Measurements from ENCODE around the gene PP2D1. TPM values are rescaled to one million over a fixed set of nuclear protein-coding genes. Genes with fewer than 3 reads are reported as not detected.
A peak's percentile ranks its signal among the peaks of the same experiment; 100 is the strongest.

PP2D1 gene
- total and polyA plus RNA-seq, 4 experiments from 2014 or later: 0.40 to 0.46 TPM; not detected in 2

- Histone ChIP-seq H3K36me3 (ENCODE audit: insufficient read depth, low read length) (no peaks in the 10 kb centered on the region), H3K9me3 (ENCODE audit: control insufficient read depth in 1 of 2, low read length in 2 of 2) (no peaks in the 10 kb centered on the region), H3K27me3 (ENCODE audit: insufficient read depth, low read length) (no peaks in the 10 kb centered on the region), H3K27ac (ENCODE audit: low read depth, low read length) (peak overlapping the region; percentile 48), H3K4me1 (ENCODE audit: insufficient read depth, low read length) (peaks cover 79% of the 10 kb centered on the region), H3K4me3 (ENCODE audit: low read length in 2 of 2) (no peak overlapping the region)
- intact Hi-C loops (cut with micrococcal nuclease): loop anchor here (2.0 kb wide), 1 partner anchor 14 kb away; the partner anchor contains the start of gene KAT2B
- ChIA-PET POLR2A (ENCODE audit: partially characterized antibody) (interaction anchor here (1.2 to 5.4 kb wide), 4 partner anchors 12 to 107 kb away, joined by 3 to 35 read pairs (median 9); partner anchors contain the start of gene KAT2B), CTCF (ENCODE audit: partially characterized antibody) (interaction anchor here (1.0 to 4.5 kb wide), 2 partner anchors 13 to 84 kb away, joined by 3 to 36 read pairs; partner anchors contain the start of gene KAT2B)
- Mint-ChIP-seq H3K4me1 (peaks cover 27 to 45% (median 33%) of the 10 kb centered on the region in 4 donors), H3K9me3 (peaks cover 0 to 6% (median 0%) of the 10 kb centered on the region in 8 donors), H3K36me3 (peaks cover 4 to 9% of the 10 kb centered on the region in 2 donors), H3K27ac (no peak overlapping the region), H3K27me3 (no peaks in the 10 kb centered on the region), H3K4me3 (no peak overlapping the region)
- DNase-seq: peak in 1 of 5 donors; percentile 44
Observed at GRCh38 chr3:20055020-20055775, 43.1 kb upstream of the PP2D1 start.

GRCh38 chr3:20054549-20054987 is 42.5 kb upstream of the PP2D1 start:
- DNase-seq: peak; percentile 52 to 93 (median 65)
- Mint-ChIP-seq H3K36me3 (peaks cover 4% of the 10 kb centered on the region in 2 donors), H3K4me3 (no peak overlapping the region), H3K27ac (no peak overlapping the region), H3K9me3 (peaks cover 0 to 3% (median 0%) of the 10 kb centered on the region in 8 donors), H3K27me3 (no peaks in the 10 kb centered on the region), H3K4me1 (peaks cover 25 to 45% (median 31%) of the 10 kb centered on the region in 4 donors)
- no peak overlapping the region for H3K4me3 ChIP-seq (ENCODE audit: low read length in 2 of 2)
- ChIA-PET CTCF (ENCODE audit: partially characterized antibody) (interaction anchor here (1.0 to 4.5 kb wide), 2 partner anchors 12 to 83 kb away, joined by 3 to 36 read pairs; partner anchors contain the start of gene KAT2B), POLR2A (ENCODE audit: partially characterized antibody) (interaction anchor here (1.9 to 5.4 kb wide), 4 partner anchors 11 to 106 kb away, joined by 5 to 35 read pairs (median 9); partner anchors contain the start of gene KAT2B)
- no peaks in the 10 kb centered on the region for H3K9me3 ChIP-seq (ENCODE audit: control insufficient read depth in 1 of 2, low read length in 2 of 2)
- H3K27me3 ChIP-seq (ENCODE audit: insufficient read depth, low read length): no peaks in the 10 kb centered on the region
- H3K36me3 ChIP-seq (ENCODE audit: insufficient read depth, low read length): no peaks in the 10 kb centered on the region
- intact Hi-C loops (cut with micrococcal nuclease): loop anchor here (2.0 kb wide), 1 partner anchor 14 kb away; the partner anchor contains the start of gene KAT2B
- H3K27ac ChIP-seq (ENCODE audit: low read depth, low read length): peak overlapping the region; percentile 48
- H3K4me1 ChIP-seq (ENCODE audit: insufficient read depth, low read length): peaks cover 80% of the 10 kb centered on the region

GRCh38 chr3:20052851-20053250 is 40.8 kb upstream of the PP2D1 start:
- H3K27ac Mint-ChIP-seq: peak overlapping the region in 4 of 7 donors; percentile 41 to 99 (median 70)
- intact Hi-C loops (cut with micrococcal nuclease): no loop called here

GRCh38 chr3:20051123-20051806 is 39.2 kb upstream of the PP2D1 start:
- Histone ChIP-seq H3K27me3 (ENCODE audit: insufficient read depth, low read length) (no peaks in the 10 kb centered on the region), H3K4me3 (ENCODE audit: low read length in 2 of 2) (no peak overlapping the region), H3K36me3 (ENCODE audit: insufficient read depth, low read length) (no peaks in the 10 kb centered on the region), H3K9me3 (ENCODE audit: control insufficient read depth in 1 of 2, low read length in 2 of 2) (no peaks in the 10 kb centered on the region), H3K4me1 (ENCODE audit: insufficient read depth, low read length) (peaks cover 85% of the 10 kb centered on the region), H3K27ac (ENCODE audit: low read depth, low read length) (no peak overlapping the region)
- DNase-seq: peak in 2 of 5 donors; percentile 32 to 52
- peak overlapping the region; percentile 26 to 99 (median 90) for H3K27ac Mint-ChIP-seq
- POLR2A ChIA-PET (ENCODE audit: partially characterized antibody): interaction anchor here (1.6 kb wide), 2 partner anchors 9 to 11 kb away, joined by 6 read pairs; partner anchors contain the start of gene KAT2B
- intact Hi-C loops (cut with micrococcal nuclease): no loop called here
- CTCF ChIA-PET (ENCODE audit: partially characterized antibody): interaction anchor here (0.7 to 4.5 kb wide), 3 partner anchors 9 to 53 kb away, joined by 3 to 36 read pairs (median 4); partner anchors contain the start of gene KAT2B
- H3K27me3 Mint-ChIP-seq: no peaks in the 10 kb centered on the region
- peaks cover 7 to 17% of the 10 kb centered on the region in 2 donors for H3K36me3 Mint-ChIP-seq
- peak overlapping the region; percentile 26 to 73 (median 48) for H3K4me3 Mint-ChIP-seq
- H3K4me1 Mint-ChIP-seq: peaks cover 34 to 72% (median 56%) of the 10 kb centered on the region in 4 donors
- peaks cover 0 to 3% (median 0%) of the 10 kb centered on the region in 8 donors for H3K9me3 Mint-ChIP-seq

More at GRCh38 chr3:20052851-20053250, 40.8 kb upstream of the PP2D1 start:
- no peak overlapping the region for H3K4me3 ChIP-seq (ENCODE audit: low read length in 2 of 2)
- H3K27ac ChIP-seq (ENCODE audit: low read depth, low read length): no peak overlapping the region
- ChIA-PET CTCF (ENCODE audit: partially characterized antibody) (interaction anchor here (4.5 kb wide), 1 partner anchor 11 kb away, joined by 36 read pairs; the partner anchor contains the start of gene KAT2B), POLR2A (ENCODE audit: partially characterized antibody) (interaction anchor here (0.9 to 5.4 kb wide), 3 partner anchors 9 to 50 kb away, joined by 3 to 35 read pairs (median 5); partner anchors contain the start of gene KAT2B)
- H3K27me3 ChIP-seq (ENCODE audit: insufficient read depth, low read length): no peaks in the 10 kb centered on the region
- DNase-seq: no peak
- no peaks in the 10 kb centered on the region for H3K36me3 ChIP-seq (ENCODE audit: insufficient read depth, low read length)
- peaks cover 7 to 16% of the 10 kb centered on the region in 2 donors for H3K36me3 Mint-ChIP-seq
- H3K9me3 ChIP-seq (ENCODE audit: control insufficient read depth in 1 of 2, low read length in 2 of 2): no peaks in the 10 kb centered on the region
- no peaks in the 10 kb centered on the region for H3K27me3 Mint-ChIP-seq
- H3K4me3 Mint-ChIP-seq: peak overlapping the region in 1 of 8 donors; percentile 63
- peaks cover 85% of the 10 kb centered on the region for H3K4me1 ChIP-seq (ENCODE audit: insufficient read depth, low read length)
- peaks cover 0 to 3% (median 0%) of the 10 kb centered on the region in 8 donors for H3K9me3 Mint-ChIP-seq
- H3K4me1 Mint-ChIP-seq: peaks cover 27 to 56% (median 43%) of the 10 kb centered on the region in 4 donors

- ChIA-PET CTCF (ENCODE audit: partially characterized antibody) (no interaction called here), POLR2A (ENCODE audit: partially characterized antibody) (no interaction called here)
- Mint-ChIP-seq H3K27ac (peak overlapping the region in 6 of 7 donors; percentile 62 to 99 (median 70)), H3K9me3 (peaks cover 0 to 3% (median 0%) of the 10 kb centered on the region in 8 donors), H3K36me3 (peaks cover 7 to 20% of the 10 kb centered on the region in 2 donors), H3K27me3 (no peaks in the 10 kb centered on the region), H3K4me3 (peak overlapping the region; percentile 10 to 65 (median 51)), H3K4me1 (peaks cover 52 to 97% (median 77%) of the 10 kb centered on the region in 4 donors)
- peaks cover 89% of the 10 kb centered on the region for H3K4me1 ChIP-seq (ENCODE audit: insufficient read depth, low read length)
- no peak overlapping the region for H3K4me3 ChIP-seq (ENCODE audit: low read length in 2 of 2)
- H3K27ac ChIP-seq (ENCODE audit: low read depth, low read length): no peak overlapping the region
- intact Hi-C loops (cut with micrococcal nuclease): loop anchor here (10.0 kb wide), 1 partner anchor 903 kb away; the partner anchor contains the start of gene KCNH8
- no peaks in the 10 kb centered on the region for H3K36me3 ChIP-seq (ENCODE audit: insufficient read depth, low read length)
- no peaks in the 10 kb centered on the region for H3K9me3 ChIP-seq (ENCODE audit: control insufficient read depth in 1 of 2, low read length in 2 of 2)
- H3K27me3 ChIP-seq (ENCODE audit: insufficient read depth, low read length): no peaks in the 10 kb centered on the region
- no peak for DNase-seq
Observed at GRCh38 chr3:20047976-20048883, 36.2 kb upstream of the PP2D1 start.

- no peaks in the 10 kb centered on the region for H3K27me3 Mint-ChIP-seq
- H3K9me3 ChIP-seq (ENCODE audit: control insufficient read depth in 1 of 2, low read length in 2 of 2): no peaks in the 10 kb centered on the region
- H3K4me3 Mint-ChIP-seq: peak overlapping the region; percentile 10 to 73 (median 56)
- peaks cover 96% of the 10 kb centered on the region for H3K4me1 ChIP-seq (ENCODE audit: insufficient read depth, low read length)
- no peaks in the 10 kb centered on the region for H3K27me3 ChIP-seq (ENCODE audit: insufficient read depth, low read length)
- peaks cover 0 to 3% (median 0%) of the 10 kb centered on the region in 8 donors for H3K9me3 Mint-ChIP-seq
- peaks cover 58 to 97% (median 78%) of the 10 kb centered on the region in 4 donors for H3K4me1 Mint-ChIP-seq
- no peak overlapping the region for H3K4me3 ChIP-seq (ENCODE audit: low read length in 2 of 2)
- no peaks in the 10 kb centered on the region for H3K36me3 ChIP-seq (ENCODE audit: insufficient read depth, low read length)
- ChIA-PET POLR2A (ENCODE audit: partially characterized antibody) (no interaction called here), CTCF (ENCODE audit: partially characterized antibody) (no interaction called here)
- DNase-seq: no peak
- peaks cover 7 to 21% of the 10 kb centered on the region in 2 donors for H3K36me3 Mint-ChIP-seq
- no peak overlapping the region for H3K27ac ChIP-seq (ENCODE audit: low read depth, low read length)
- intact Hi-C loops (cut with micrococcal nuclease): loop anchor here (10.0 kb wide), 1 partner anchor 903 kb away; the partner anchor contains the start of gene KCNH8
- H3K27ac Mint-ChIP-seq: peak overlapping the region; percentile 6 to 99 (median 62)
Observed at GRCh38 chr3:20047341-20047779, 35.3 kb upstream of the PP2D1 start.
